Endothelial cell of umbilical vein (primary cell): Measurements from ENCODE around the gene HES3. TPM values are rescaled to one million over a fixed set of nuclear protein-coding genes. Genes with fewer than 3 reads are reported as not detected.

ENCODE experiments used
- BruUV-seq: library from RNA; stranded (reverse); fragments of 400-500 nt; replicated peaks from 2 replicates; lab custom pipeline; 2021; lab: Mats Ljungman, UMichigan
- CTCF ChIA-PET: fragments of 300-600, 350-600 bp; sonication (Branson Sonifier 250); formaldehyde crosslinking; loops from one replicate; lab custom pipeline; 2021; ENCODE audit warnings: antibody characterized with exemption, inconsistent platforms; lab: Charles Lee
- POLR2A ChIA-PET: fragments of 300-600, 350-600 bp; sonication (Branson Sonifier 250); formaldehyde crosslinking; loops from one replicate; lab custom pipeline; 2021; ENCODE audit warnings: antibody characterized with exemption, inconsistent platforms; lab: Charles Lee
- DNase-seq: peaks from one replicate; pipeline ENCODE4 v3.0.0-alpha.2; 2011; ENCODE audit warnings: low read depth, low spot score
- FAIRE-seq: peaks from 2 replicates; lab custom pipeline; 2011; peaks lifted over from hg19 to GRCh38; lab: Jason Lieb, UNC
- H2AFZ ChIP-seq: 2 replicates; pipeline ENCODE4 v1.6.0; 2012; ENCODE audit warnings: low read depth, low read length, control low read depth, inconsistent platforms
- H3K27ac ChIP-seq: 2 replicates; pipeline ENCODE4 v1.5.1; 2011; ENCODE audit warnings: low read depth, mild to moderate bottlenecking, control low read depth, low read length, moderate library complexity; ENCODE audit not compliant: insufficient read depth
- H3K27me3 ChIP-seq, 2 experiments: 2 replicates each; pipeline versions ENCODE4 v1.6.0 to v1.6.1; 2011; ENCODE audit warnings: low read length in 2 of 2, mixed read lengths in 1 of 2; ENCODE audit not compliant: control insufficient read depth in 2 of 2, insufficient read depth in 2 of 2
- H3K36me3 ChIP-seq, 2 experiments: 2 replicates in 1 of 2; 3 replicates in 1 of 2; pipeline ENCODE4 v1.5.1; 2011; ENCODE audit warnings: low read length in 2 of 2, mild to moderate bottlenecking in 1 of 2, moderate library complexity in 1 of 2; ENCODE audit not compliant: control insufficient read depth in 2 of 2, insufficient read depth in 2 of 2; ENCODE audit errors: extremely low read depth in 1 of 2
- H3K4me1 ChIP-seq: 3 replicates; pipeline ENCODE4 v1.5.1; 2011; ENCODE audit warnings: mild to moderate bottlenecking, low read length; ENCODE audit not compliant: control insufficient read depth, insufficient read depth; ENCODE audit errors: extremely low read depth
- H3K4me2 ChIP-seq: 2 replicates; pipeline ENCODE4 v1.6.1; 2011; ENCODE audit warnings: low read length, control low read depth, mixed read lengths; ENCODE audit not compliant: insufficient read depth
- H3K4me3 ChIP-seq, 3 experiments: fragments of 200-600 bp in 1 of 3; sonication (generic), shearing (Covaris generic) in 1 of 3; replicated peaks in 1 of 3; 2 replicates each; pipeline ENCODE4 v1.5.1; 2011 to 2016; ENCODE audit warnings: control low read depth in 3 of 3, low read length in 3 of 3, mild to moderate bottlenecking in 2 of 3, inconsistent platforms in 1 of 3, low read depth in 1 of 3, moderate library complexity in 1 of 3; ENCODE audit not compliant: insufficient read depth in 1 of 3
- H3K79me2 ChIP-seq: 2 replicates; pipeline ENCODE4 v1.6.0; 2012; ENCODE audit warnings: low read length, inconsistent platforms; ENCODE audit not compliant: control insufficient read depth, insufficient read depth
- H3K9ac ChIP-seq: replicated peaks from 2 replicates; pipeline ENCODE3; 2011; ENCODE audit warnings: low read length, control low read depth; ENCODE audit not compliant: insufficient read depth; ENCODE audit errors: extremely low read depth
- H3K9me1 ChIP-seq: replicated peaks from 3 replicates; pipeline ENCODE4 v1.6.0; 2011; ENCODE audit warnings: mild to moderate bottlenecking, low read length; ENCODE audit not compliant: control insufficient read depth, insufficient read depth; ENCODE audit errors: extremely low read depth
- H3K9me3 ChIP-seq: replicated peaks from 2 replicates; pipeline ENCODE4 v1.5.1; 2012; ENCODE audit warnings: low read length, inconsistent platforms; ENCODE audit not compliant: control insufficient read depth, insufficient read depth
- H4K20me1 ChIP-seq: replicated peaks from 2 replicates; pipeline ENCODE3; 2011; ENCODE audit warnings: mild to moderate bottlenecking, low read length; ENCODE audit not compliant: control insufficient read depth, insufficient read depth; ENCODE audit errors: extremely low read depth
- EZH2 ChIP-seq: IDR thresholded peaks from 2 replicates; pipeline ENCODE4 v1.6.1; 2012; ENCODE audit warnings: borderline replicate concordance, low read depth, mild to moderate bottlenecking, moderate library complexity, low read length, inconsistent platforms; ENCODE audit not compliant: severe bottlenecking
- FOS ChIP-seq: IDR thresholded peaks from 2 replicates; pipeline ENCODE4 v1.6.1; 2011; ENCODE audit warnings: mild to moderate bottlenecking, low read length, moderate library complexity, borderline replicate concordance; ENCODE audit not compliant: insufficient read depth
- GATA2 ChIP-seq: IDR thresholded peaks from 2 replicates; pipeline ENCODE4 v1.7.0; 2011; ENCODE audit warnings: low read depth, mild to moderate bottlenecking, moderate library complexity, mixed read lengths, low read length; ENCODE audit not compliant: insufficient read length, insufficient read depth
- JUN ChIP-seq: IDR thresholded peaks from 2 replicates; pipeline ENCODE4 v1.6.1; 2011; ENCODE audit warnings: borderline replicate concordance, low read depth; ENCODE audit not compliant: insufficient read length, insufficient read depth
- MYC ChIP-seq: IDR thresholded peaks from one replicate; pipeline ENCODE4 v1.6.1; 2011; ENCODE audit warnings: mild to moderate bottlenecking, low read depth, low read length
- POLR2A ChIP-seq: IDR thresholded peaks from 2 replicates; pipeline ENCODE4 v1.6.1; 2012; ENCODE audit warnings: low read depth, mild to moderate bottlenecking, control low read depth, low read length
- POLR2AphosphoS5 ChIP-seq: IDR thresholded peaks from 2 replicates; pipeline ENCODE4 v1.6.1; 2012; ENCODE audit warnings: low read depth, mild to moderate bottlenecking, control low read depth, low read length, moderate library complexity; ENCODE audit not compliant: insufficient read depth
- dilution Hi-C: fragments of 300-500 bp; cut with MboI; formaldehyde crosslinking; loops from one replicate; pipeline ENCODE4 v1.15.0; 2019; ENCODE audit warnings: low sequenced_read_pairs; ENCODE audit not compliant: extremely low pct_ligation_motif_present
- intact Hi-C: fragments of 100-400 bp; cut with micrococcal nuclease; formaldehyde crosslinking; loops from one replicate; pipeline ENCODE4 v1.10.0; 2022
- polyA plus RNA-seq, 4 experiments: library from polyadenylated mRNA; depleted of rRNA in 3 of 4; stranded (reverse) in 3 of 4; unstranded in 1 of 4; fragments of >200 nt; gene quantifications; 2 replicates each; pipeline versions ENCODE4 v1.2.1 to v1.2.3, GENCODE V29; 2011 to 2012; ENCODE audit warnings: missing spikeins in 1 of 4
- total RNA-seq: library from RNA; stranded (reverse); gene quantifications from 2 replicates; pipeline ENCODE4 v1.2.3, GENCODE V29; 2021
- TF ChIP-seq, protein P1 (sequence below), 2 donors: IDR thresholded peaks; 1 replicate in 1 of 2; 2 replicates in 1 of 2; pipeline ENCODE4 v1.5.1; 2011; ENCODE audit warnings: low read length in 2 of 2, mild to moderate bottlenecking in 2 of 2, moderate library complexity in 2 of 2, control low read depth in 1 of 2, inconsistent platforms in 1 of 2, low read depth in 1 of 2; ENCODE audit not compliant: insufficient read depth in 1 of 2; ENCODE audit errors: extremely low read depth in 1 of 2
- TF ChIP-seq, protein P2 (sequence below): IDR thresholded peaks from 2 replicates; pipeline ENCODE4 v1.6.1; 2011; ENCODE audit not compliant: insufficient read depth, insufficient read length

Gene HES3
- total and polyA plus RNA-seq, 2 donors (not counting 3 experiments of a cell fraction or from before 2014, with no cell fraction given), result not detected

DNA sequence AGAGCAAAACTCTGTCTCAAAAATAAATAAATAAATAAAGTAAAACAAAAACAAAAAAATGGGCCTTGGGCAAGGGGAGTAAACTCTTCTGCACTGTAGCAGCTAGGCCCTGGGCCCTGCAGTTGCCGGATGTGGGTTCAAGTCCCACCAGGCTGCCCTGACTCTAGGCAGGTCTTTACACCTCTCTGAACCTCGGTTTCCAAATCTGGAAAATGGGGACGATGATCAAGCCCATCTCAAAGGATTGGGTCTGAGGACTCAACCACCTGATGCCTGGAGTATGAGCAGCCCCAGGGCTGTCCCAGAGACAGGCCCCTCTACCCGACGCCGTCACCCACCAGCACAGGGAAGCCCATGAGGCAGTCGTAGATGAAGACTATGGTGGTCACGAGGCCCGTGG lies 9.4 kb downstream of the HES3 start:
- H3K36me3 ChIP-seq, result no peaks in the 10 kb centered on the region
- H2AFZ ChIP-seq, result no peak overlapping the region
- peaks cover 3 to 10% of the 10 kb centered on the region in 2 experiments for H3K27me3 ChIP-seq
- DNase-seq (no peak), FAIRE-seq (no peak)
- H3K9ac ChIP-seq, result no peak overlapping the region
- intact Hi-C loops, result no loop called here
- dilution Hi-C loops, result no loop called here
- no peaks in the 10 kb centered on the region for H3K4me1 ChIP-seq
- no TSS peak for BruUV-seq
- CTCF ChIA-PET, result no interaction called here
- H3K4me2 ChIP-seq, result no peak overlapping the region
- H3K27ac ChIP-seq, result no peak overlapping the region
- no peaks in the 10 kb centered on the region for H3K9me1 ChIP-seq
- H3K9me3 ChIP-seq, result no peaks in the 10 kb centered on the region
- POLR2A ChIA-PET, result no interaction called here
- no peak for TF ChIP-seq EZH2
- no peak for TF ChIP-seq POLR2A
- no peak for TF ChIP-seq MYC
- TF ChIP-seq POLR2AphosphoS5, result no peak
- TF ChIP-seq JUN, result no peak
- TF ChIP-seq, protein P1, sequence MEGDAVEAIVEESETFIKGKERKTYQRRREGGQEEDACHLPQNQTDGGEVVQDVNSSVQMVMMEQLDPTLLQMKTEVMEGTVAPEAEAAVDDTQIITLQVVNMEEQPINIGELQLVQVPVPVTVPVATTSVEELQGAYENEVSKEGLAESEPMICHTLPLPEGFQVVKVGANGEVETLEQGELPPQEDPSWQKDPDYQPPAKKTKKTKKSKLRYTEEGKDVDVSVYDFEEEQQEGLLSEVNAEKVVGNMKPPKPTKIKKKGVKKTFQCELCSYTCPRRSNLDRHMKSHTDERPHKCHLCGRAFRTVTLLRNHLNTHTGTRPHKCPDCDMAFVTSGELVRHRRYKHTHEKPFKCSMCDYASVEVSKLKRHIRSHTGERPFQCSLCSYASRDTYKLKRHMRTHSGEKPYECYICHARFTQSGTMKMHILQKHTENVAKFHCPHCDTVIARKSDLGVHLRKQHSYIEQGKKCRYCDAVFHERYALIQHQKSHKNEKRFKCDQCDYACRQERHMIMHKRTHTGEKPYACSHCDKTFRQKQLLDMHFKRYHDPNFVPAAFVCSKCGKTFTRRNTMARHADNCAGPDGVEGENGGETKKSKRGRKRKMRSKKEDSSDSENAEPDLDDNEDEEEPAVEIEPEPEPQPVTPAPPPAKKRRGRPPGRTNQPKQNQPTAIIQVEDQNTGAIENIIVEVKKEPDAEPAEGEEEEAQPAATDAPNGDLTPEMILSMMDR (IDR thresholded peaks at IDR 0.05; ENCODE audit: extremely low read depth in 1 of 2, insufficient read depth in 1 of 2, low read depth in 1 of 2, low read length in 2 of 2), result no peak
- no peak for TF ChIP-seq GATA2
- no peak for TF ChIP-seq FOS
- TF ChIP-seq, protein P2, sequence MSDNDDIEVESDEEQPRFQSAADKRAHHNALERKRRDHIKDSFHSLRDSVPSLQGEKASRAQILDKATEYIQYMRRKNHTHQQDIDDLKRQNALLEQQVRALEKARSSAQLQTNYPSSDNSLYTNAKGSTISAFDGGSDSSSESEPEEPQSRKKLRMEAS, result no peak
- H4K20me1 ChIP-seq, result no peaks in the 10 kb centered on the region
- no peaks in the 10 kb centered on the region for H3K79me2 ChIP-seq
- H3K4me3 ChIP-seq, result no peak overlapping the region
